GM18868 (cell line): Measurements from ENCODE around the gene RAD51B.

Source experiments
- ATAC-seq: cut with Tn5 transposase; IDR thresholded peaks from one replicate; pipeline ENCODE4 v1.9.1; 2021; ENCODE audit warnings: mild to moderate bottlenecking, moderate library complexity; ENCODE audit not compliant: unreplicated experiment

Gene RAD51B

GRCh38 chr14:68343534-68344118, 524.0 kb downstream of the RAD51B start:
- no peak for ATAC-seq

GRCh38 chr14:68345738-68346137, 526.2 kb downstream of the RAD51B start:
- no peak for ATAC-seq

GRCh38 chr14:68346556-68347343, 527.2 kb downstream of the RAD51B start:
- ATAC-seq: no peak

- ATAC-seq: no peak
These were observed 530.5 kb downstream of the RAD51B start for GRCh38 chr14:68349900-68350629.

- ATAC-seq: no peak
These were observed 535.8 kb downstream of the RAD51B start for GRCh38 chr14:68355415-68355814.

- no peak for ATAC-seq
These were observed 538.2 kb downstream of the RAD51B start for GRCh38 chr14:68357777-68358176.

GRCh38 chr14:68358500-68358899, 538.9 kb downstream of the RAD51B start:
- no peak for ATAC-seq

- no peak for ATAC-seq
These were observed 539.6 kb downstream of the RAD51B start for GRCh38 chr14:68359022-68359836.

GRCh38 chr14:68359837-68360552, 540.4 kb downstream of the RAD51B start:
- ATAC-seq: no peak

- ATAC-seq: no peak
These were observed 541.7 kb downstream of the RAD51B start for GRCh38 chr14:68361231-68361630.

- no peak for ATAC-seq
These were observed 543.3 kb downstream of the RAD51B start for GRCh38 chr14:68362846-68363245.

GRCh38 chr14:68363466-68363842, 543.9 kb downstream of the RAD51B start:
- no peak for ATAC-seq

- ATAC-seq: no peak
These were observed 544.5 kb downstream of the RAD51B start for GRCh38 chr14:68363843-68364767.

GRCh38 chr14:68364792-68365192, 545.2 kb downstream of the RAD51B start:
- no peak for ATAC-seq

- no peak for ATAC-seq
These were observed 545.6 kb downstream of the RAD51B start for GRCh38 chr14:68365228-68365627.

- ATAC-seq: no peak
These were observed 547.1 kb downstream of the RAD51B start for GRCh38 chr14:68366656-68367055.

- ATAC-seq: no peak
These were observed 548.0 kb downstream of the RAD51B start for GRCh38 chr14:68367536-68367935.

GRCh38 chr14:68368850-68369249, 549.3 kb downstream of the RAD51B start:
- peak; percentile 48 for ATAC-seq

GRCh38 chr14:68369281-68370056, 549.9 kb downstream of the RAD51B start:
- peak; percentile 51 for ATAC-seq
